HepG2 (cell line): Measurements from ENCODE around the gene VRK2.

Experiments
- BRF2 ChIP-seq: sonication (generic); formaldehyde crosslinking; IDR thresholded peaks from 2 replicates; pipeline ENCODE4 v1.8.1; 2022; ENCODE audit warnings: mild to moderate bottlenecking, missing genetic modification reagents
- CREB1 ChIP-seq, 2 experiments: fragments of 450-650 bp in 1 of 2; IDR thresholded peaks; 2 replicates each; pipeline ENCODE4 v1.6.1; 2016 to 2017; ENCODE audit warnings: control low read depth in 1 of 2, mild to moderate bottlenecking in 1 of 2, missing compliant biosample characterization in 1 of 2, missing genetic modification characterization in 1 of 2
- HMGXB4 ChIP-seq, 2 experiments: sonication (generic) in 1 of 2; formaldehyde crosslinking in 1 of 2; IDR thresholded peaks; 2 replicates each; pipeline versions ENCODE4 v1.4.0 to v1.6.1; 2018 to 2020; ENCODE audit warnings: missing genetic modification reagents in 2 of 2, borderline replicate concordance in 1 of 2, low read depth in 1 of 2, mild to moderate bottlenecking in 1 of 2, missing biosample characterization in 1 of 2
- JUNB ChIP-seq: sonication (generic); formaldehyde crosslinking; IDR thresholded peaks from 2 replicates; pipeline ENCODE4 v1.8.0; 2022; ENCODE audit warnings: missing genetic modification reagents, mild to moderate bottlenecking, borderline replicate concordance
- JUND ChIP-seq: sonication (generic); formaldehyde crosslinking; IDR thresholded peaks from 2 replicates; pipeline ENCODE4 v1.8.0; 2022; ENCODE audit warnings: mild to moderate bottlenecking, missing genetic modification reagents
- KLF9 ChIP-seq: IDR thresholded peaks from 2 replicates; pipeline ENCODE4 v1.6.1; 2016; ENCODE audit warnings: low read depth
- RFX1 ChIP-seq: fragments of 450-650 bp; IDR thresholded peaks from 2 replicates; pipeline ENCODE4 v1.6.1; 2017
- TCF12 ChIP-seq, 2 experiments: fragments of 450-650 bp in 1 of 2; sonication (generic) in 1 of 2; formaldehyde crosslinking in 1 of 2; IDR thresholded peaks; 2 replicates each; pipeline versions ENCODE4 v1.6.1 to v1.8.0; 2017 to 2022; ENCODE audit warnings: antibody characterized with exemption in 1 of 2, mild to moderate bottlenecking in 1 of 2, missing genetic modification reagents in 1 of 2, moderate library complexity in 1 of 2
- ZFP37 ChIP-seq: sonication (generic); formaldehyde crosslinking; IDR thresholded peaks from 2 replicates; pipeline ENCODE4 v1.4.0; 2020; ENCODE audit warnings: missing genetic modification reagents, borderline replicate concordance
- ZNF629 ChIP-seq: sonication (generic); formaldehyde crosslinking; conservative IDR thresholded peaks from 2 replicates; pipeline ENCODE4 v1.5.0; 2020; ENCODE audit warnings: missing genetic modification reagents

- no peak for TF ChIP-seq ZNF629 (CRISPR knock-in tag)
- no peak for TF ChIP-seq CREB1 (IDR thresholded peaks at IDR 0.05)
- no peak for TF ChIP-seq CREB1 (CRISPR knock-in tag; IDR thresholded peaks at IDR 0.05)
- no peak for TF ChIP-seq HMGXB4 (CRISPR knock-in tag; IDR thresholded peaks at IDR 0.05; ENCODE audit: borderline replicate concordance in 1 of 2, low read depth in 1 of 2)
- TF ChIP-seq JUND (CRISPR knock-in tag), result no peak
- no peak for TF ChIP-seq KLF9 (CRISPR knock-in tag)
- TF ChIP-seq BRF2 (CRISPR knock-in tag), result no peak
- TF ChIP-seq RFX1, result no peak
- no peak for TF ChIP-seq ZFP37 (CRISPR knock-in tag)
- no peak for TF ChIP-seq JUNB
- TF ChIP-seq TCF12 (IDR thresholded peaks at IDR 0.05), result no peak
- no peak for TF ChIP-seq TCF12 (CRISPR knock-in tag; IDR thresholded peaks at IDR 0.05)
Observed at GRCh38 chr2:58033530-58033929, 13.1 kb upstream of the VRK2 start.
